ENCODE results near the gene TMUB1. TPM values are rescaled to one million over a fixed set of nuclear protein-coding genes. Genes with fewer than 3 reads are reported as not detected.

Gene TMUB1
- 45.4 and 53.6 TPM in 2 replicates for total RNA-seq (2021)
- long read RNA-seq, partial matches to known transcripts, result 0 of 7 reads
- long read RNA-seq, other reads (novel, unspliced or antisense), result 3 of 7 reads

GRCh38 chr7:151083071-151083823 lies at the start of gene TMUB1:
Gene TMUB1, minus strand, starts transcription at chr7:151083493. Its CDS starts 930 bp downstream, at chr7:151082563.
- no CpG with 5 or more reads among the region's 69 CpGs for WGBS (ENCODE audit: extremely low coverage, insufficient read length, low lambda C conversion rate)
- peaks cover 2% of the 10 kb centered on the region; the same call in 1 of the 2 replicates for H3K4me1 ChIP-seq (ENCODE audit: insufficient read depth, low read length)
- H3K23me2 ChIP-seq (ENCODE audit: insufficient read length, low read depth, low read length, poor library complexity, severe bottlenecking), result peaks cover 20% of the 10 kb centered on the region
- H4K5ac ChIP-seq (ENCODE audit: insufficient read length, low read depth, low read length), result no peak within 1 kb of the TSS
- no peak within 1 kb of the TSS for H2BK5ac ChIP-seq (ENCODE audit: insufficient read length, low read length)
- no peak within 1 kb of the TSS for H3K9ac ChIP-seq (ENCODE audit: extremely low read depth, insufficient read length, low read length)
- H3K18ac ChIP-seq (ENCODE audit: insufficient read length, low read depth, low read length), result no peak within 1 kb of the TSS
- no peak within 1 kb of the TSS for H2BK12ac ChIP-seq (ENCODE audit: insufficient read length, low read depth, low read length)
- no peak within 1 kb of the TSS for H4K91ac ChIP-seq (ENCODE audit: insufficient read length, low read depth, low read length)
- H3K4me1 Mint-ChIP-seq, result peaks cover 34 to 44% of the 10 kb centered on the region in 2 experiments
- peaks cover 11% of the 10 kb centered on the region for H3K27me3 Mint-ChIP-seq (ENCODE audit: low read depth)
- H3K9me3 ChIP-seq (ENCODE audit: control insufficient read depth, low read depth, low read length), result no peaks in the 10 kb centered on the region
- no peaks in the 10 kb centered on the region; a peak in 1 of 5 replicates for H3K9me3 Mint-ChIP-seq
- H3K36me3 Mint-ChIP-seq (ENCODE audit: insufficient read depth in 1 of 3, low read depth in 3 of 3), result peaks cover 0 to 6% (median 5%) of the 10 kb centered on the region in 3 experiments; a peak in 5 of 7 replicates
- no peaks in the 10 kb centered on the region for H4K20me1 ChIP-seq (ENCODE audit: control insufficient read depth, insufficient read depth, insufficient read length)
- peak within 1 kb of the TSS; percentile 86 to 87 for H3K4me3 Mint-ChIP-seq
- no peaks in the 10 kb centered on the region; the same call in 1 of the 2 replicates for H3K27me3 ChIP-seq (ENCODE audit: insufficient read depth, low read length)
- no peak within 1 kb of the TSS for H2BK15ac ChIP-seq (ENCODE audit: low read depth, low read length)
- no peak within 1 kb of the TSS for H2AFZ ChIP-seq (ENCODE audit: low read length)
- no peak within 1 kb of the TSS for H3K56ac ChIP-seq (ENCODE audit: insufficient read length, low read depth, low read length)
- H2AK5ac ChIP-seq (ENCODE audit: insufficient read length, low read length), result no peak within 1 kb of the TSS
- H2BK20ac ChIP-seq (ENCODE audit: low read depth, low read length, poor library complexity, severe bottlenecking), result no peak within 1 kb of the TSS
- H2BK120ac ChIP-seq (ENCODE audit: low read depth, low read length, poor library complexity, severe bottlenecking), result no peak within 1 kb of the TSS
- DNase-seq, result peak; percentile 70
- peaks cover 2% of the 10 kb centered on the region; the same call in 1 of the 2 replicates for H3K79me2 ChIP-seq (ENCODE audit: insufficient read depth, low read length)
- no peak within 1 kb of the TSS for H3K23ac ChIP-seq (ENCODE audit: insufficient read length, low read depth, low read length)
- H3K27ac Mint-ChIP-seq, result peak within 1 kb of the TSS in 2 of 3 experiments; percentile 89; a peak in 2 of 7 replicates
- H3K4me2 ChIP-seq (ENCODE audit: insufficient read depth, insufficient read length, low read length), result peak within 1 kb of the TSS; percentile 88
- no peak within 1 kb of the TSS for H4K8ac ChIP-seq (replicated peaks; ENCODE audit: insufficient read length, low read depth, low read length)
- no peak within 1 kb of the TSS for H3K27ac ChIP-seq (ENCODE audit: insufficient read length, low read depth, low read length)
- no peak within 1 kb of the TSS for H3T11ph ChIP-seq (ENCODE audit: low read length)
- H3K14ac ChIP-seq (ENCODE audit: insufficient read depth, low read length), result no peak within 1 kb of the TSS
- peaks cover under 1% of the 10 kb centered on the region for H3K79me1 ChIP-seq (ENCODE audit: insufficient read depth, low read depth, low read length, poor library complexity, severe bottlenecking)
- H3K4ac ChIP-seq (ENCODE audit: low read depth, low read length), result no peak within 1 kb of the TSS
- TF ChIP-seq CTCF (conservative IDR thresholded peaks at IDR 0.05), result no peak

All from H9 (cell line).